GM19438 (cell line): ENCODE measurements around the gene MYO18B.

ENCODE experiments used
- ATAC-seq: cut with Tn5 transposase; IDR thresholded peaks from one replicate; pipeline ENCODE4 v1.9.1; 2021; ENCODE audit warnings: low read depth; ENCODE audit not compliant: unreplicated experiment

The MYO18B gene

DNA sequence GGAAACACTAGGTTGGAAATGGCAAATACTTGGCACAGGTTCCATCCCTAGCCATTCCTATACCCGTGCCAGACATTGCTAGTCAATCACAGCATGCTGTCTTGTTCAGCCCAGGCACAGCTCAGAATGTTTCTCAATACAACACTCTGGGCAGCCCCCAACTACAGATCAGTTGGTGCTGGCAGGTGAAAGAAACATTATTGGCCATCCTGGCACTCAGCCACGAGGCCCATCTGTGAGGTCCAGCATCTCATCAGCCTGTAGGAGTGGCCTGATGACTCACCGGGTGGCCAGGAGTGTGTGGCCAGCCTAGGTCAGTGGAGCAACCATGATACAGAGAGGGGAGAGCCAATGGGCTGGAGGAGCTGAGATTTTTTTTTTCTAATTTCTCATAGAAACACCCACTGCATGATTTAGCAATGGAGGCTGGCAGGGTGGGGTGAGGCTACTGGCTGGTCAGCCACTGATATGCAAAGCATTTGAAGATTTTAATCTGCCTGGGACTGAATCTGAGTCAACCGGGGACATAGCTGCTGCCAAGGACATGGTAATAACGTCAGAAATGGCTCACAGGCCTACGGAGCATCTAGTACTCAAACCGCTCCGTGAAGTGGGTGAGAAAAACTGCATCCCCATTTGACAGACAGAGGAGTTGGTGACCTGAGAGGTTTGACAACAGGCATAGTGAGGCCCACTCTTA is 5.4 kb downstream of the MYO18B start:
- no peak for ATAC-seq

GRCh38 chr22:25748140-25748539 is 6.2 kb downstream of the MYO18B start:
- ATAC-seq: no peak

DNA sequence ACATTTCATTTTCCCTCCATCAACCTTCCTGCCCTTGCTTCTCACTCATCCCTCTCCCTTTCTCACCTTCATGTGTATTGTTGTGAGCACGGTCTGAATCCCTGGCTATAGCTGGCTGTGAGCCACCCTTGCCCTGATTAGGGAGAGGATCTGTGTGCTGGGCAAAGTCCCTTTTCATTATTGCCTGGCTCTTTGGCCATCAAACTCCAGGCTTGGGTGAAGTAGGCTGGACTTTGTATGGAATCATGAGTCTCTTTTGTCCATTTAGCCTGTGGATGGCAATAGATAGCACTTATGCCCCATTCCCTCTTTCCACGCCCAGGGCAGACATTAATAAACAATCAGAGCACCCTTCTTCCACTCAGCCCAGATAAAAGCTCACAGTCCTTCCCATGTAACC is 6.7 kb downstream of the MYO18B start:
- no peak for ATAC-seq

DNA sequence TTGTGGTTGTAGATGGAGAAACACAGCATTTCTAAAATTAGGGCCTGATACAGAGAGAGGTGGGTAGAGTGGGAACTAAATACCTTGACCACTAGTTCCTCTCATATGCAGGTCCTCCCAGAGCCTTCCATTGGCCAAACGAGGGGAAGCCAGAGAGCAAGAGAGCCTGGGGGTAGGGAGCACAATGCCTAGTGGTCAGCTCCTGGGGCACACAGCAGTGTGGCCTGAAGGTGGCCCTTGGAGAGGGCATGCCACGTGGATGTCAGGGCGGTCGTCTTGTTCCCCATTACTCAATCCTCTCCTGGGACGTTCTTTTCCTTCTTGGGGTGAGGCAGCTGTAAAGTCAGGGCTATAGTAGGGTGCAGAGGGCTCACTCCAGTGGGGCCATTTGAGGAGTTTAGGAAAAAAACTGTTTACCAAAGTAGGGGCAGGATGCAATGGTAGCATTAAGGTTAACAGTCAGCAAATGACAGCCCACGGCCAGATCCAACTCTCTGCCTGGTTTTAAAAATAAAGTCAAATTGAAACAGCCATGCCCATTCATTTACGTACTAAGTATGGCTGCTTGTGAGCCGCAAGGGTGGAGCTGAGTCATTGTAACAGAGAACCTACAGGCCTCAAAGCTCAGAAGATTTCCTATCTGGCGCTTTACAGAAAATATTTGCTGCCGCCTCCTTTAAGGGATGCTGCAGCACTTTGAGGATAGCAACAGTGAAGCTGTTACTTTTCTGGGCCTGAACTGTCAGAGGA is 7.6 kb downstream of the MYO18B start:
- ATAC-seq: no peak

DNA sequence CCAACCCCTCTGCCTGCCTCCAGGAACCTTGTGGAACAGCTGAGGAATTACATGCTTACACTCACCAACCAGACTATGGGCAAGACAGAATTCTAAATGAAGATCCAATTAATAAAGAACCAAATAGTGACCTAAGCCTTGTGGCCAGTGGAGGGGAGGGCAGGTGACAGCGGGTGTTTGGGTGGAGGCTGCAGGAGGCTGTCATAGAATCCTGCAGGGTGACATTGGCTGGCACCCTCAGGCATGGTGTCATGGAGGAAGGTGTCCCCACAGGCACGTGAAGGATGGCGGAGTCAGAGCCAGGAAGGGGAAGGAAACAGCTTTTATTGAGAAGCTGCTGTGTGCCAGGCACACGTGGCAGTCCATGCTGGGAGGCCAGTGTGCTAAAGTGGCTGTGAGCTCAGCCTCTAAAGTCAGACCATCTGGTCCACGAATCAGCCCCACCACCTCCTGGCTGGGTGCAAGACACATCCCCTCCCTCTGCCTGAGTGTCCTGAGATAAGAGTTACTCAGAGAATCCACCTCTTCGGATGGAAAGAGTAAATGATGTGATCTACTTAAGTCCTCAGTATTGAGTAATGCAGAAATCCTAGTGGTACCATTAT is 8.7 kb downstream of the MYO18B start:
- no peak for ATAC-seq

DNA sequence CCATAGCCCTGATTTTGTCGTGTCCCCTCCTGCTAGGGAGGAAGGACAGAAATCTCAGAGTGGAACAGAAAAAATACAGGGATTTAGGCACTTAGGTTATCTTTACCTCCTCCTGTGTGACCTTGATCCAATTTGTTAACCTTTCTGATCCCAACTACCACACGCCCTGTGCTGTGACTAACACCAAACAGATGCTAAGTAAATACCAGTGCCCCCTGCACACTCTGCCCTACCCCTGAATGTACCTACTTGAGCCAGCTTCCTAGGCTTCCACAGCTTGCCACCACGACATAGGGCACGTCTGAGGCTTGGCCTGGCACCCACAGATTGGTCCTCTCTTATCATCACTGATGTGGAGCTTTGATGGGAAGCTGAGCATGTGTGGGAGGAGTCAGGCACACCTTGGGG is 9.2 kb downstream of the MYO18B start:
- no peak for ATAC-seq

GRCh38 chr22:25752615-25753214 is 10.7 kb downstream of the MYO18B start:
- ATAC-seq: no peak

- ATAC-seq: no peak
Measured at GRCh38 chr22:25753252-25753651, 11.3 kb downstream of the MYO18B start.

DNA sequence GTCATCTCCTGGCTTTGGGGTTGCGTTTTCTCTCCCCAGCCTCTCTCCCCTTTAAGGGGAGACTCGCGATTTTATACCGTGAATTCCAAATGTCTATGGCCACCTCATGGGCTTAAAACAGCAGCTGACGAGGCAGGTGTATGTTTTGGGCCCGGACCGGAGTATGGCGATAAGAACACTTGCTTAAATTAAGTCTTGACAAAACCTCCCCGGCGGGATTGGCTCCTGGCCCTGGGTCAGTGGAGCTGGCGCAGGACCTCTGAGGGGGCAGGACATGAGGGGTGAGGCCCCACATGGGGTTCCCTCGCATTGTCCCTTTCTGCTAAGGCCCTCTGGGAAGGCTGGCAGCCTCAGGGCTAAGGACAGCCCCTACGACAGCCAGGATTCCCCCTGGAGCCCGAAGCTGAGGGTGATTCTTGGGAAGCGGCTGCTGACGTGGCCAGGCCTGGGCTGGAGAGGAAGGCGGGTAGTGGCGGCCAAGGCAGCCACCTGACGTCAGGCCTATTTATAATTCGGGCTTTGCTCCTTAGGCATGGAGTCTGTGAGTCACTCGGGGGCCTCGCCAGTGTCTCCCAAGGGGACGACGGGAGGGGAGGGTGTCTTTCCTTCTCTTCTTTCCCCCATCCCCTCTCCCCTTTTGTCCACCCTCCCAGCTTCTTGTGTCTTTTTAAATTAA is 12.7 kb downstream of the MYO18B start:
- ATAC-seq: no peak

DNA sequence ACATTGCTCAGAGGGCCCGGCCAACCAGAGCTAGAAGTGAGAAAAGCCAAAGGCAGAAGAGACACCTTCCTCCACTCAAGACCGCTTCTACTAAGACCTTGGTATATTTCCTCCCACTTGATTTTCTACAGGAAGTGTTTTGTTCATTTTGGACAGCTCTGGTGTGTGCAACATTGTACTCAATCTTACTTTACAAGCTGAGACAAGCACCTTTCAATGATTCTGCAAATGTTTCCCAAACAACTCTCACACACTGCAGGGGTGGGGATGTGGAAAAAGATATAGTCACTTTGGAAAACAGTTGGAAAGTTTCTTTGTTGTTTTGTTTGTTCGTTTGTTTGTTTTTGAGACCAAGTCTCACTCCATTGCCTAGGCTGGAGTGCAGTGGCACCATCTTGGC is 15.7 kb downstream of the MYO18B start:
- no peak for ATAC-seq

DNA sequence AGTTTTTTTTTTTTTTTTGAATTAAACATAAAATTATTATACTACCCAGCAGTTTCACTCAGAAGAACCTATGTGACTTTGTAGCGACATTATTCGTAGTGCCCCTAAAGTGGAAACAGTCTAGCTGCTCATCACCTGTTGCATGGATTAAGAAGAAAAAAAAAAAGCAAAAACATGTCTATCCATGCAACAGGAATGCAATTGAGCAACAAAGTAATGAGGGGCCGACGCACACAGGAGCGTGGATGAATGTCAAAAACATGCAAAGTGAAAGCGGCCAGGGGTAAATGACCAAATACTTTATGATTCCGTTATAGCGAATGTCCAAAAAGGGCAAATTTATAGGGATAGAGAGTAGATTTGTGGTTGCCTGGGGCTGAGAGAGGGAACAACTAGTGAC is 16.3 kb downstream of the MYO18B start:
- ATAC-seq: no peak

DNA sequence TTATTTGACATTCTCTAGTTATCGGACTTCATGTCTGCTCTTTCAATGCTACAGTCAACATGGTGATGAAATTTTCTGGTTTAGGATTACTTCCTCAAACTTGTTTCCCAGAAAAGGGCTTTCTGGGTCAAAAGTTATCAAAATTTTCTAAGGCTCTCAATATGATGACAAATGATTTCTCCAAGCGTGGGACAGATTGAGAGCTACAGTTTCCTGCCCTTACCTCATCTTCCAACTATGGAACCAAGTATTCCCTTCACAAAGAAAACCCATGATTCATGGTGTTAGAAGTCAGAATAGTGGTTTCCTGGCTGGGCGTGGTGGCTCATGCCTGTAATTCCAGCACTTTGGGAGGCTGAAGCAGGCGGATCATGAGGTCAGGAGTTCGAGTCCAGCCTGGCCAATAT is 17.8 kb downstream of the MYO18B start:
- no peak for ATAC-seq

- ATAC-seq: no peak
Measured at GRCh38 chr22:25760294-25760693, 18.3 kb downstream of the MYO18B start.

DNA sequence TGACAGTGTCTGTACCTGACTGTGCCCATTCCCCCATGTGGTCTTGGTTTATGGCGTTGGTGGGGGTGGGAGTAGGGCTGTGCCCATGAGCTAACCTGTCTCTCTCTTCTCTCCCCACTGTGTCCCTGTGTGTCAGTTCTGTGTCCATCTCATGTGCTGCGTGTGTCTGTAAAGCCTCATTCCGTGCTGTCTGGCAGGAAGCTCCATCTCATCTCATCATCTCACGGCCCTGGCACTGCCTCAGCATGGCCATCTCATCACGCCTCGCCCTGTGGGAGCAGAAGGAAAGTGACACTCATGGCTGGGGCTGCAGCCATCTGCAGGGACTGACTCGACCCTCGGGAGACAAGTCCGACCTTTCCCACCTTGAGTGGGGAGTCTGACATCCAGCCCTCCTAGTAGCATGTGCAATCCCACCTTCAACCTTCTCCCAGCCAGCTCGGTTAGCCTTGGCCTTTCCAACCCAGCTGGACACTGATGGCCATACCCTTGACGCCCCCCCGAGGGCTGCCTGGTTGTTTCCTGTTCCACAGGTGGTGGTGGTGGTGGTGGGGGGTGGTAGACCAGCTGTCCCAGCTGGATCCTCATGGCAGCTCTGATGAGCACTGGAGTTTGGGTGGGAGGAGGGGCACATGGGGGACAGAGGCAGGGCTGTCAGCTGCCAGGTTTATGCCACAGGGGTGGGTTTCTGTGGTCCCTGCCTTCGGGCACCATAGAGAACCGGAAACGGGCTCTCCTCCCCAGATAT is 19.0 kb downstream of the MYO18B start:
- ATAC-seq: no peak

DNA sequence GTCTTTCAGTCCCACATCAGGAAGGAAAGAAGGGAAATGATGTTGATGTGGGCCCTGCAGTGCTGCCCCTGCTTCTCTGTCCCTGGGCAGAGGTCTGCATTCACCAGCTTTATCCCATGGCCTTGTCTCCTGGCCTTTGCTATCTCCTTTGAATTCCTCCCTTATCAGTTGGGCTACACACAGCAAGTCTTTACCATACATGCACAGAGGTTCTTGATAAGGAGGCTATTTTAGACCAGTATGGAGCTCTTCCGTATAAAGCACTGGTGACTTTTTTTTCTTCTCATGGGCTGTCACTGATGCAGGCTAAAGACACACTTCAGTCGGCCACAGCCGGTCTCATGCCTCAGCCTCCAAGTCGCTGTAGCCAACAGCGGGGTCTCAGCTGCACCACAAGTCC is 20.2 kb downstream of the MYO18B start:
- no peak for ATAC-seq

- no peak for ATAC-seq
Measured at GRCh38 chr22:25763239-25763777, 21.3 kb downstream of the MYO18B start.

DNA sequence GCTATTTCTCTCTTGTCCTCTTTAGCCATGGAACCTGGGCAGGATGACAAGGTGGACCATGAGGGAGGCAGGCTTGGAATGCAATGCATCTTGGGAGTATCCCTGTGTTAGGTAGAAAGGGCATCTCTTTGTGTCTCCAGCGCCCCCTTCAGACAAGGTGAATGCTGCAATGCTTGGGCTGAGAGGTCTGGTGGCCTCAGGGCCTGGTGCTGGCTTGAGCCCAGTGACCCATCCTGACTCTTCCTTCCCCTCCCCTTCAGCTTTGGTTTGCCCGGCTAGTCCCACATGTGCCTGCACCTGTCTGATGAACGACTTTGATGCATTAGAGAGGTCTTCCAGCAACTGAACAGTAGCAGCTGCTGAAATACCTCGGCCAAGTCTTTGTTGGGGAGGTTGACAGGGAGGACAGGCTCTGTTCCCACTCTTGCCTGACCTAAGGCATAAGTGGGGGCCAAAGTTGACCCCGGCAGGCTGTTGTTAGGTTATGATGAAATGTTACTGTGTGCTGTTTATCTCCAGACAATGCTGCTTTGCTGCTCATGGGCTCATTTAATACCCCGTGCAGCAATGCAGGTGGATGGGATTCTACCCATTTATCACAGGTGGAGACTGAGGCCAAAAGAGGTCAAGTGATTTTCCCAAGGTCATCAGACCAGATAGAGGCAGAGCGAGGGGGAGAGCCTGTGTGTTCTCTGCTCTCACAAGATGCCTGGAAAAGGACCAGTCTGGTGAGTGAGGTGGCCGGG is 22.5 kb downstream of the MYO18B start:
- no peak for ATAC-seq

- no peak for ATAC-seq
Measured at GRCh38 chr22:25765016-25765367, 23.0 kb downstream of the MYO18B start.

DNA sequence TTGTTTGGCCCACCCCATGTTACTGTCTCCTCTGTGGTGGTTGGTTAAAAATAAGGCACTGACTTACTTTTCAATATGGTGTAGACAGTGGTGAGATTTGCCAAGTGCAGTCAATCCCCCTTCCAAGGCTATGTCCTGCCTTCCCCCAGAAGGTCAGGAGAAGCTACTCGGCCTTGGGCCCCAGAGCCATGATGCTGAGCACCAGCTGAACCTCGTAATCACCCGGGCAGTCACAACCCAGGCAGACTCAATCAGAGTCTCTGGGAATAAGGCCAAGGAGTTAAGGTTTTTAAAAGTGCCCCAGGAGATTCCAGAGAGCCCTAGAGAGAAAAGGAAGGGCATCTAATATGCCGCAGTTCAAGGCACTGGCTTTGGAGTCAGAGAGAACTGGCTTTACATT is 23.8 kb downstream of the MYO18B start:
- no peak for ATAC-seq
